ENCODE data around the gene DUSP6. TPM values are rescaled to one million over a fixed set of nuclear protein-coding genes. Genes with fewer than 3 reads are reported as not detected.

Gene DUSP6
- total and polyA plus RNA-seq, 10 of the 15 experiments (the other 5 are each of a cell fraction or from before 2014, with no cell fraction given): 0.02 to 0.69 (median 0.07) TPM; not detected in 1

DNA sequence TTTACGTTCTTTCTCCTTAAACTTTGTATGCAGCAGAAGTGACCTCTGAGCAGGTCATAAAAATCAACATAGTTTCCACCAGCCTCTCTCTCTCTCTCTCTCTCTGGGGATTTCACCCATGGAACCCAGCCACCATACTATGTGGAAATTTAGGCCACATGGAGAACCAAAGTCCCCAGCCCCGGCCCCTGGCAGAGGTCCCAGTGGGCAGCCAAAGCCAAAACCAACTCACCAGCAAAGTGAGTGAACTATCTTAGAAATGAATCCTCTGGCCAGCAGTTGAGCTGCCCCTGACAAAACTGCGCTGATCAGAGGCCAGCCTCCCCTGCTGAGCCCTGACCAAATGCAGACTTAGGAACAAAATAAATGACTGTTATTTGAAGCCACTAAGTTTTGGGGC, 9.2 kb downstream of the DUSP6 start (continued):
- no peak for TF ChIP-seq EGR1 (IDR thresholded peaks at IDR 0.05; ENCODE audit: borderline replicate concordance in 1 of 2, low read depth in 2 of 2, low read length in 2 of 2)
- no peak for TF ChIP-seq BMI1 (IDR thresholded peaks at IDR 0.05; ENCODE audit: borderline replicate concordance)
- TF ChIP-seq TCF3 (IDR thresholded peaks at IDR 0.05; ENCODE audit: borderline replicate concordance, insufficient read depth, low read depth, low read length): no peak
- no peak for TF ChIP-seq GABPA (IDR thresholded peaks at IDR 0.05; ENCODE audit: low read depth)
- TF ChIP-seq HDAC6 (IDR thresholded peaks at IDR 0.05; ENCODE audit: unreplicated experiment): no peak
- no peak for TF ChIP-seq ZZZ3 (IDR thresholded peaks at IDR 0.05; ENCODE audit: control insufficient read depth, insufficient read length, low read depth)
- TF ChIP-seq, protein P1, sequence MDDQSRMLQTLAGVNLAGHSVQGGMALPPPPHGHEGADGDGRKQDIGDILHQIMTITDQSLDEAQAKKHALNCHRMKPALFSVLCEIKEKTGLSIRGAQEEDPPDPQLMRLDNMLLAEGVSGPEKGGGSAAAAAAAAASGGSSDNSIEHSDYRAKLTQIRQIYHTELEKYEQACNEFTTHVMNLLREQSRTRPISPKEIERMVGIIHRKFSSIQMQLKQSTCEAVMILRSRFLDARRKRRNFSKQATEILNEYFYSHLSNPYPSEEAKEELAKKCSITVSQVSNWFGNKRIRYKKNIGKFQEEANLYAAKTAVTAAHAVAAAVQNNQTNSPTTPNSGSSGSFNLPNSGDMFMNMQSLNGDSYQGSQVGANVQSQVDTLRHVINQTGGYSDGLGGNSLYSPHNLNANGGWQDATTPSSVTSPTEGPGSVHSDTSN (IDR thresholded peaks at IDR 0.05; ENCODE audit: insufficient replicate concordance, low read depth, low read length): no peak

DNA sequence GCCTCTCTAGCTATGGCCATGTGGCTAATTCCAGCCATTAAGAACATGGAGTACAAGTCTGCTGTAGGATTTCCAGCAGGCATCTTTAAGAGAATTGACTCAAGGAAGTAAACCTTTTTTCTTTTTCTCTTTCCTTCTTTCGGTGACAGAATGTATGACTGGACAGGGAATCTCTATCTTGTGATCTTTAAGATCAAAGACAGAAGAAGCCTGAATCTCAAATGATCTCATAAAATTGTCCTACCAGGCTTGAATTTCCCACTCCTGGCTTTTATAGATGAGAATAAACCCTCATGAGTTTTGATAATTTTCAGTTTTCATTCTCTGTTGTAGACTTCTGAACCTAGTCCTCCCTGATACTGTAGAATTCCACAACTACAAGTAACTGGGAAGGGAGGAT, 11.4 kb downstream of the DUSP6 start:
- Histone ChIP-seq H3K9ac (ENCODE audit: control insufficient read depth, insufficient read depth, low read length) (no peak overlapping the region), H3K9me3 (replicated peaks; ENCODE audit: control insufficient read depth, insufficient read depth, low read length) (no peaks in the 10 kb centered on the region), H2AFZ (ENCODE audit: control insufficient read depth, low read depth, low read length) (no peak overlapping the region), H3K27me3 (replicated peaks in 1 of 2; ENCODE audit: control insufficient read depth in 2 of 2, insufficient read depth in 2 of 2, low read length in 1 of 2) (peaks cover 1 to 7% of the 10 kb centered on the region in 2 experiments; a peak in 1 of 4 replicates), H3K4me3 (no peak overlapping the region), H3K36me3 (ENCODE audit: control insufficient read depth in 2 of 2, insufficient read depth in 2 of 2, low read length in 1 of 2) (no peaks in the 10 kb centered on the region), H4K20me1 (ENCODE audit: control insufficient read depth, insufficient read depth) (no peaks in the 10 kb centered on the region), H3K4me2 (ENCODE audit: control insufficient read depth, insufficient read depth) (no peak overlapping the region), H3K79me2 (ENCODE audit: control insufficient read depth, insufficient read depth, low read length) (no peaks in the 10 kb centered on the region), H3K27ac (ENCODE audit: control insufficient read depth, insufficient read depth) (no peak overlapping the region), H3K4me1 (ENCODE audit: control insufficient read depth, insufficient read depth, low read length) (peaks cover 5% of the 10 kb centered on the region)
- POLR2A ChIA-PET: no interaction called here
- DNase-seq (ENCODE audit: low read depth, low spot score): no peak
- FAIRE-seq: no peak
- BruUV-seq (replicated peaks): no TSS peak
- RAD21 ChIA-PET (ENCODE audit: unreplicated experiment): no interaction called here
- SMC1A ChIA-PET (ENCODE audit: uncharacterized antibody, unreplicated experiment): no interaction called here
- no peak for ATAC-seq
- WGBS (ENCODE audit: insufficient coverage, insufficient replicate concordance, low lambda C conversion rate, missing lambda C conversion rate): 50% methylated on average over 1 of the region's 1 CpG
- intact Hi-C loops (cut with micrococcal nuclease; ENCODE audit: unreplicated experiment) (no loop called here), in situ Hi-C loops (cut with MboI) (no loop called here)
- CTCF ChIA-PET: no interaction called here
- TF ChIP-seq YY1 (IDR thresholded peaks at IDR 0.05; ENCODE audit: low read depth, low read length) (no peak), MYC (IDR thresholded peaks at IDR 0.05; ENCODE audit: insufficient read depth, insufficient read length, insufficient replicate concordance, low read length, severe bottlenecking) (no peak), IRF4 (IDR thresholded peaks at IDR 0.05; ENCODE audit: low read depth, low read length) (no peak), NR2C2 (IDR thresholded peaks at IDR 0.05; ENCODE audit: borderline replicate concordance, control insufficient read depth, insufficient read length, low read depth) (no peak), NRF1 (conservative IDR thresholded peaks at IDR 0.05; ENCODE audit: low read depth, low read length) (no peak)
- TF ChIP-seq, protein P2, sequence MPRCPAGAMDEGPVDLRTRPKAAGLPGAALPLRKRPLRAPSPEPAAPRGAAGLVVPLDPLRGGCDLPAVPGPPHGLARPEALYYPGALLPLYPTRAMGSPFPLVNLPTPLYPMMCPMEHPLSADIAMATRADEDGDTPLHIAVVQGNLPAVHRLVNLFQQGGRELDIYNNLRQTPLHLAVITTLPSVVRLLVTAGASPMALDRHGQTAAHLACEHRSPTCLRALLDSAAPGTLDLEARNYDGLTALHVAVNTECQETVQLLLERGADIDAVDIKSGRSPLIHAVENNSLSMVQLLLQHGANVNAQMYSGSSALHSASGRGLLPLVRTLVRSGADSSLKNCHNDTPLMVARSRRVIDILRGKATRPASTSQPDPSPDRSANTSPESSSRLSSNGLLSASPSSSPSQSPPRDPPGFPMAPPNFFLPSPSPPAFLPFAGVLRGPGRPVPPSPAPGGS (IDR thresholded peaks at IDR 0.05; ENCODE audit: borderline replicate concordance, insufficient read depth, low read depth, low read length, poor library complexity, severe bottlenecking): no peak
- TF ChIP-seq, protein P1 (IDR thresholded peaks at IDR 0.05; ENCODE audit: insufficient replicate concordance, low read depth, low read length): no peak
- TF ChIP-seq, protein P3, sequence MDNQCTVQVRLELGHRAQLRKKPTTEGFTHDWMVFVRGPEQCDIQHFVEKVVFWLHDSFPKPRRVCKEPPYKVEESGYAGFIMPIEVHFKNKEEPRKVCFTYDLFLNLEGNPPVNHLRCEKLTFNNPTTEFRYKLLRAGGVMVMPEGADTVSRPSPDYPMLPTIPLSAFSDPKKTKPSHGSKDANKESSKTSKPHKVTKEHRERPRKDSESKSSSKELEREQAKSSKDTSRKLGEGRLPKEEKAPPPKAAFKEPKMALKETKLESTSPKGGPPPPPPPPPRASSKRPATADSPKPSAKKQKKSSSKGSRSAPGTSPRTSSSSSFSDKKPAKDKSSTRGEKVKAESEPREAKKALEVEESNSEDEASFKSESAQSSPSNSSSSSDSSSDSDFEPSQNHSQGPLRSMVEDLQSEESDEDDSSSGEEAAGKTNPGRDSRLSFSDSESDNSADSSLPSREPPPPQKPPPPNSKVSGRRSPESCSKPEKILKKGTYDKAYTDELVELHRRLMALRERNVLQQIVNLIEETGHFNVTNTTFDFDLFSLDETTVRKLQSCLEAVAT (IDR thresholded peaks at IDR 0.05): no peak
